Thoracic aorta (tissue), 2 donors: ENCODE measurements around the gene ARRDC4. TPM values are rescaled to one million over a fixed set of nuclear protein-coding genes. Genes with fewer than 3 reads are reported as not detected.

Experiments used
- ATAC-seq: fragments of 150-250 bp; one replicate; pipeline ENCODE4 v1.8.0; 2017; ENCODE audit warnings: low read depth; ENCODE audit not compliant: insufficient number of reproducible peaks, low FRiP score
- DNase-seq: peaks from one replicate; pipeline ENCODE4 v3.0.0-alpha.2; 2020; ENCODE audit warnings: low spot score
- H3K27ac ChIP-seq, 2 donors: fragments of 200-600 bp; sonication (generic); 1 replicate in 1 of 2; 2 replicates in 1 of 2; pipeline ENCODE4 v1.5.1; 2016; ENCODE audit warnings: mild to moderate bottlenecking in 2 of 2, moderate library complexity in 2 of 2
- H3K27me3 ChIP-seq: fragments of 200-600 bp; sonication (generic); replicated peaks from 2 replicates; pipeline ENCODE4 v1.6.0; 2016; ENCODE audit warnings: mild to moderate bottlenecking; ENCODE audit not compliant: insufficient read depth
- H3K36me3 ChIP-seq: fragments of 200-600 bp; sonication (generic); one replicate; pipeline ENCODE4 v1.5.1; 2016
- H3K4me1 ChIP-seq, 2 donors: fragments of 200-600 bp; sonication (generic); 1 replicate in 1 of 2; 2 replicates in 1 of 2; pipeline versions ENCODE4 v1.5.1 to v1.6.0; 2016; ENCODE audit warnings: low read depth in 2 of 2, mild to moderate bottlenecking in 1 of 2; ENCODE audit not compliant: control insufficient read depth in 1 of 2
- H3K4me3 ChIP-seq: fragments of 200-600 bp; sonication (generic); 2 replicates; pipeline ENCODE4 v1.5.1; 2016; ENCODE audit warnings: mild to moderate bottlenecking
- H3K9me3 ChIP-seq: fragments of 200-600 bp; sonication (generic); 2 replicates; pipeline ENCODE4 v1.5.1; 2016
- CTCF ChIP-seq: fragments of 200-600 bp; sonication (generic); IDR thresholded peaks from one replicate; pipeline ENCODE4 v1.5.1; 2019; ENCODE audit warnings: antibody characterized with exemption
- total RNA-seq, 2 donors: library from RNA; depleted of rRNA; stranded (reverse); fragments of >200 nt; gene quantifications; one replicate each; pipeline versions ENCODE4 v1.1.0 to v1.2.3, GENCODE V29; 2016

The ARRDC4 gene
- total RNA-seq, 2 donors from 2014 or later, result 18.8 to 31.0 TPM

DNA sequence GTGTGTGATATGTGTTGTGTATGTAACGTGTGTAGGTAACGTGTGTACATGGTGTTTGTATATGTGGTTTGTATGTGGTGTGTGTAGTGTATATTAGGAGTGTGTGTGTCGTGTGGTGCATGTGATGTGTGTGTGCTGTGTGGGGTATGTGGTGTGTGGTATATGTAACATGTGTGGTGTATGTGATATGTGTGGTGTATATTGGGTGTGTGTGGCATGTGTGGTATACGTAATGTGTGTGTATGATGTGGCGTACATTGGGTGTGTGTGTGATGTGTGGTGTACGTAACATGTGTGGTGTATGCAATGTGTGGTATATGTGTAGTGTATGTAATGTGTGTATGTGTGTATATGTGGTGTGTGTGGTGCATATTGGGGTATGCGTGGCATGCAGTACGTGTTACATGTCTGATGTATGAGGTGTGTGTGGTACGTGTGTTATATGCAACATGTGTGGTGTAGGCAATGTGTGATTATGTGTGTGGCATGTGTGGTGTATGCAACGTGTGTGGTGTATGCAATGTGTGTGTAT is 41.2 kb downstream of the ARRDC4 start:
- no peaks in the 10 kb centered on the region for H3K4me1 ChIP-seq
- no peaks in the 10 kb centered on the region for H3K36me3 ChIP-seq
- no peak for TF ChIP-seq CTCF
- H3K9me3 ChIP-seq, result no peaks in the 10 kb centered on the region
- H3K27me3 ChIP-seq, result no peaks in the 10 kb centered on the region
- H3K27ac ChIP-seq, result no peak overlapping the region
- no peak overlapping the region for H3K4me3 ChIP-seq
- no peak for DNase-seq
- ATAC-seq, result no peak

- no peak overlapping the region for H3K4me3 ChIP-seq
- DNase-seq, result no peak
- H3K4me1 ChIP-seq, result no peaks in the 10 kb centered on the region
- no peaks in the 10 kb centered on the region for H3K27me3 ChIP-seq
- TF ChIP-seq CTCF, result no peak
- no peak for ATAC-seq
- H3K36me3 ChIP-seq, result no peaks in the 10 kb centered on the region
- H3K27ac ChIP-seq, result no peak overlapping the region
- H3K9me3 ChIP-seq, result no peaks in the 10 kb centered on the region
Measured at GRCh38 chr15:98002419-98002818, 41.9 kb downstream of the ARRDC4 start.

- Histone ChIP-seq H3K36me3 (no peaks in the 10 kb centered on the region), H3K4me3 (no peak overlapping the region), H3K27ac (no peak overlapping the region), H3K9me3 (no peaks in the 10 kb centered on the region), H3K27me3 (no peaks in the 10 kb centered on the region), H3K4me1 (peaks cover 0 to 1% of the 10 kb centered on the region in 2 donors)
- DNase-seq (no peak), ATAC-seq (no peak)
- TF ChIP-seq CTCF, result no peak
Measured at GRCh38 chr15:98002866-98003265, 42.4 kb downstream of the ARRDC4 start.

DNA sequence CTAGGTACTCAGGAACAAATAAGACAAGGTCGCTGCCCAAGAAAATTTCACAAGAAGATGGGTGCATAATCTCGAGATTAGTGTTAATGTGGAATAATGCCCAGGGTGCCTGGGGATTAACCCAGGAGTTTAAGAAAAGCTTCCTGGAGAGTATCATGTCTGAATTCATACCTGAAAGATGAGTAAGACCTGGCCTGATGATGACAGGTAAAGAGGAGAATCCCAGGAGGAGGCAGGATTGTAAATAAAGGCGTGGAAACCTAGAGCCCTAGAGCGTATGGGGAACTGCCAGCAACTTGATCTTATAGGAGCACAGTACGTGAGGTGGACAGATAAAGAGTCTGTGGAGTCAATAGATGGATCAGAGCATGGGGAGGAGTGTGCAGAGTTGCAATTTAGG is 43.0 kb downstream of the ARRDC4 start:
- H3K27ac ChIP-seq, result no peak overlapping the region
- H3K4me1 ChIP-seq, result peaks cover 0 to 3% of the 10 kb centered on the region in 2 donors
- no peak for DNase-seq
- no peaks in the 10 kb centered on the region for H3K9me3 ChIP-seq
- no peak for ATAC-seq
- no peak for TF ChIP-seq CTCF
- H3K27me3 ChIP-seq, result no peaks in the 10 kb centered on the region
- H3K4me3 ChIP-seq, result no peak overlapping the region
- no peaks in the 10 kb centered on the region for H3K36me3 ChIP-seq

DNA sequence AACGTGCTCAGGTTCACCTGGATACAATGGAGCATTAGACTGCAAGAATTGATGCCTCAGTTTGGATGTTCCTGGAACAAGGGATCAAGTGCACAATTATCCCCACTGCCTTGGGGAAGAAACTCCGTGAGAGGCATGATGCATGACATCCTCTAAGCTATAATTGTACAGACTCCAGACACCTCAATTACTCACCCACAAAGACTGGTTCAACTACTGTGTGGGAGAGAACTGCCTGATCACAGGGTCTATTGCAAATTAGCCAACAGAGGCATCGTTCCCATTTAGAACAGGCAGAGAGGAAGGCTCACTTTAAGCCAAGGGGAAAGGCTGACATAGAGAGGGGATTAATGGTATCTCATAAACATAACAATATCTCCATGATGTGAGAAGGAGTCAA is 43.5 kb downstream of the ARRDC4 start:
- Histone ChIP-seq H3K9me3 (no peaks in the 10 kb centered on the region), H3K36me3 (no peaks in the 10 kb centered on the region), H3K4me1 (peaks cover 0 to 3% of the 10 kb centered on the region in 2 donors), H3K27ac (no peak overlapping the region), H3K27me3 (no peaks in the 10 kb centered on the region), H3K4me3 (no peak overlapping the region)
- TF ChIP-seq CTCF, result no peak
- DNase-seq (no peak), ATAC-seq (no peak)
